Measurements from ENCODE around the gene DNAJB2.

DNA sequence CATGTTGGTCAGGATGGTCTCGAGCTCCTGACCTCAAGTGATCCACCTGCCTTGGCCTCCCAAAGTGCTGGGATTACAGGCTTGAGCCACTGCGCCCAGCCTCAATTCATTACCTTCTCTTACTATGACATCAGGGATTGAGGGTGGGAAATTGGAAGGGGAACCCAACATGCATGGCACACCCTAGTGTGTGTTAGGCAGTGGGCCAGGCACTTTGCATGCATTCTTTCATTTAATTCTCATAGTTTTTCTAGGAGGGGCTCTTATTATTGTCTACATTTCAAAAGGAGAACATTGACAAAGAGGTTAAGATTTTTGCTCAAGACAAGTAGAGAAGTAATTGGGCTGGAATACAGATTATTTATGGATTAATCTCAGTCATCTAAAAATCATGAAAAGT is 10.9 kb upstream of the DNAJB2 start:
- TF ChIP-seq EP300 (IDR thresholded peaks at IDR 0.05) (no peak), POLR2A (IDR thresholded peaks at IDR 0.05) (no peak)
- TF ChIP-seq, protein P1, sequence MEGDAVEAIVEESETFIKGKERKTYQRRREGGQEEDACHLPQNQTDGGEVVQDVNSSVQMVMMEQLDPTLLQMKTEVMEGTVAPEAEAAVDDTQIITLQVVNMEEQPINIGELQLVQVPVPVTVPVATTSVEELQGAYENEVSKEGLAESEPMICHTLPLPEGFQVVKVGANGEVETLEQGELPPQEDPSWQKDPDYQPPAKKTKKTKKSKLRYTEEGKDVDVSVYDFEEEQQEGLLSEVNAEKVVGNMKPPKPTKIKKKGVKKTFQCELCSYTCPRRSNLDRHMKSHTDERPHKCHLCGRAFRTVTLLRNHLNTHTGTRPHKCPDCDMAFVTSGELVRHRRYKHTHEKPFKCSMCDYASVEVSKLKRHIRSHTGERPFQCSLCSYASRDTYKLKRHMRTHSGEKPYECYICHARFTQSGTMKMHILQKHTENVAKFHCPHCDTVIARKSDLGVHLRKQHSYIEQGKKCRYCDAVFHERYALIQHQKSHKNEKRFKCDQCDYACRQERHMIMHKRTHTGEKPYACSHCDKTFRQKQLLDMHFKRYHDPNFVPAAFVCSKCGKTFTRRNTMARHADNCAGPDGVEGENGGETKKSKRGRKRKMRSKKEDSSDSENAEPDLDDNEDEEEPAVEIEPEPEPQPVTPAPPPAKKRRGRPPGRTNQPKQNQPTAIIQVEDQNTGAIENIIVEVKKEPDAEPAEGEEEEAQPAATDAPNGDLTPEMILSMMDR (IDR thresholded peaks at IDR 0.05), result no peak

All from suprapubic skin (tissue), 3 donors.